ENCODE measurements around the gene SASH3. TPM values are rescaled to one million over a fixed set of nuclear protein-coding genes. Genes with fewer than 3 reads are reported as not detected.

The SASH3 gene
- total RNA-seq, 2 donors from 2014 or later, result not detected

DNA sequence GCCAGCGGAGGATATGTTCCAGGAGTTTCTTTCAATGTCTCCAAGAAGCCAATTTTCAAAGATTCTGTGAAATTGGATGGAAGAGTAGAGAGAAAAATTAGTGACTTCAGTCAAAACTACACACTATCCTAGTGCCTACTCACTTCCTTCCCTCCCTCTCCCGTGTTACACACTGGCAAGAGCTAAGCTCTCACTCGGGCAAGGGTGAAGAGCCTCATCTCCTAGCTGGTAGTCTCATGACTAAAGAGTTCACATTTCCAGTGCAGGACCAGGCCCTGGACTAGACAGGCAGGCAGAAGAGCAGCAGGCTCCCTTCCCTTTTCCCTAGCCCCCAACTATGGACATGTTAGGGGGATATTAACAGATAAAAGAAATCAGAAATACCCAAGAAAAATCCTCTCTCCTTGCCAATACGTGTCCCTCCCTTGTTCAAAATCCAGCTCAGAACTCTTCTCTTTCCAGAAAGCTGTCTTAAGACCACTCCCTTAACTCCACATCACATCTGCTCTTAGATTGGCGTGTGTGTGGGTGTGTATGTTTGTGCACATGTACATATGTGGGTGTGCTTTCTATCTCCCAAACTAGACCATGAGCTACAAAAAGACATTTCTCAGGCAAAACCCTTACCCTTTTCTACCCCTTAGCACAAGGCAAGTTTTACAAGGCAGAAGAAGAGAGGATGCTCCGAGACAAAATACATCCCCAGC, 34.1 kb downstream of the SASH3 start:
- Histone ChIP-seq H3K9ac (ENCODE audit: extremely low read depth, low read length, poor library complexity, severe bottlenecking) (no peak overlapping the region), H3K27ac (ENCODE audit: low read depth, low read length) (no peak overlapping the region), H3K9me3 (ENCODE audit: control insufficient read depth, low read length) (peaks cover 2% of the 10 kb centered on the region), H3K4me1 (ENCODE audit: control insufficient read depth, insufficient read depth, low read length) (no peaks in the 10 kb centered on the region), H3K36me3 (ENCODE audit: control insufficient read depth, insufficient read depth, low read length) (peaks cover 31% of the 10 kb centered on the region), H3K27me3 (ENCODE audit: control insufficient read depth, insufficient read depth, low read length, poor library complexity, severe bottlenecking) (no peaks in the 10 kb centered on the region), H3K4me3 (ENCODE audit: low read length) (no peak overlapping the region)
- peaks cover 44% of the 10 kb centered on the region for H3K36me3 Mint-ChIP-seq (ENCODE audit: low read depth)
- no peak for DNase-seq
- H3K27me3 Mint-ChIP-seq (ENCODE audit: insufficient read depth), result no peaks in the 10 kb centered on the region
- H3K9me3 Mint-ChIP-seq, result peaks cover 41% of the 10 kb centered on the region
- WGBS, 2 experiments (ENCODE audit: insufficient coverage in 1 of 2, insufficient read length in 1 of 2), result 95 to 100% methylated on average over 1 to 4 of the region's 6 CpGs
- no peak overlapping the region for H3K27ac Mint-ChIP-seq
- no peak overlapping the region for H3K4me3 Mint-ChIP-seq
- no peaks in the 10 kb centered on the region for H3K4me1 Mint-ChIP-seq
- TF ChIP-seq, protein P1, sequence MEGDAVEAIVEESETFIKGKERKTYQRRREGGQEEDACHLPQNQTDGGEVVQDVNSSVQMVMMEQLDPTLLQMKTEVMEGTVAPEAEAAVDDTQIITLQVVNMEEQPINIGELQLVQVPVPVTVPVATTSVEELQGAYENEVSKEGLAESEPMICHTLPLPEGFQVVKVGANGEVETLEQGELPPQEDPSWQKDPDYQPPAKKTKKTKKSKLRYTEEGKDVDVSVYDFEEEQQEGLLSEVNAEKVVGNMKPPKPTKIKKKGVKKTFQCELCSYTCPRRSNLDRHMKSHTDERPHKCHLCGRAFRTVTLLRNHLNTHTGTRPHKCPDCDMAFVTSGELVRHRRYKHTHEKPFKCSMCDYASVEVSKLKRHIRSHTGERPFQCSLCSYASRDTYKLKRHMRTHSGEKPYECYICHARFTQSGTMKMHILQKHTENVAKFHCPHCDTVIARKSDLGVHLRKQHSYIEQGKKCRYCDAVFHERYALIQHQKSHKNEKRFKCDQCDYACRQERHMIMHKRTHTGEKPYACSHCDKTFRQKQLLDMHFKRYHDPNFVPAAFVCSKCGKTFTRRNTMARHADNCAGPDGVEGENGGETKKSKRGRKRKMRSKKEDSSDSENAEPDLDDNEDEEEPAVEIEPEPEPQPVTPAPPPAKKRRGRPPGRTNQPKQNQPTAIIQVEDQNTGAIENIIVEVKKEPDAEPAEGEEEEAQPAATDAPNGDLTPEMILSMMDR (conservative IDR thresholded peaks at IDR 0.05), result no peak

DNA sequence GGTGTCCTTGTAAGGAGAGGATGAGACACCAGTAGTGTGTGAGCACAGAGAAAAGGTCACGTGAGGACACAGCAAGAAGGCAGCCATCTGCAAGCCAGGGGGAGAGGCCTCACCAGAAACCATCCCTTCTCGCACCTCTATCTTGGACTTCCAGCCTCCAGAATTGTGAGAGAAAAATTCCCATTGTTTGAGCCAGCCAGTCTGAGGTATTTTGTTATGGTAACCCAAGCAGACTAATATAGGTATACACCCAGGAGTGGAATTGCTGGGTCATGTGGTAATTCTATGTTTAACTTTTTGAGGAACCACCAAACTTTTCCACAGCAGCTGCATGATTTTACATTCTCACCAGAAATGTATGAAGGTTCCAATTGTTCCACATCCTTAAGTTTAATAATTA, 38.4 kb downstream of the SASH3 start:
- Mint-ChIP-seq H3K9me3 (peaks cover 25% of the 10 kb centered on the region), H3K27ac (no peak overlapping the region), H3K27me3 (ENCODE audit: insufficient read depth) (no peaks in the 10 kb centered on the region), H3K4me3 (no peak overlapping the region), H3K4me1 (no peaks in the 10 kb centered on the region), H3K36me3 (ENCODE audit: low read depth) (peaks cover 35% of the 10 kb centered on the region)
- no peaks in the 10 kb centered on the region for H3K4me1 ChIP-seq (ENCODE audit: control insufficient read depth, insufficient read depth, low read length)
- H3K27me3 ChIP-seq (ENCODE audit: control insufficient read depth, insufficient read depth, low read length, poor library complexity, severe bottlenecking), result no peaks in the 10 kb centered on the region
- WGBS, 2 experiments (ENCODE audit: insufficient coverage in 1 of 2, insufficient read length in 1 of 2), result 100% methylated on average over 1 of the region's 2 CpGs; no CpG with 5 or more reads in 1 of the 2 experiments
- H3K36me3 ChIP-seq (ENCODE audit: control insufficient read depth, insufficient read depth, low read length), result peaks cover 8% of the 10 kb centered on the region
- TF ChIP-seq, protein P1 (conservative IDR thresholded peaks at IDR 0.05), result no peak
- H3K9ac ChIP-seq (ENCODE audit: extremely low read depth, low read length, poor library complexity, severe bottlenecking), result no peak overlapping the region
- H3K9me3 ChIP-seq (ENCODE audit: control insufficient read depth, low read length), result no peaks in the 10 kb centered on the region
- no peak for DNase-seq
- no peak overlapping the region for H3K4me3 ChIP-seq (ENCODE audit: low read length)
- H3K27ac ChIP-seq (ENCODE audit: low read depth, low read length), result no peak overlapping the region

DNA sequence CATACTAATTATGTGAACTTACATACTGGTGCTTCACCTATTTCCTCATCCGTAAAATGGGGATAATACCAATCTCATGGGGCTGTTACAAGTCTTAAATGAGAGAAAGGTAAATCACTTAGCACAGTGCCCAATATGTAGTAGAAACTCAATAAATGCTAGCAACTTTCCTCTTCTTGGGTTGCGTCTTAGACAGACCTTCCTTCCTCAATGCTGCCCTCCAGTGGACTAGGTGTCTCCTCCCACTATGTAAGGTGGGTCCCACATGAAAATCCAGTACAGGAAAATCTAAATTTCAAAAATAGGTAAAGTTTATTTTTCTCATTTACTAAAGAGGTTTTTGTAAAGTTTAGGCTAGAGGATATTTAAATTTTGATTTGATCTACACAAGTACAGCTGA, 43.4 kb downstream of the SASH3 start:
- Mint-ChIP-seq H3K4me1 (peaks cover 4% of the 10 kb centered on the region), H3K36me3 (ENCODE audit: low read depth) (peaks cover 53% of the 10 kb centered on the region), H3K27ac (no peak overlapping the region), H3K27me3 (ENCODE audit: insufficient read depth) (no peaks in the 10 kb centered on the region), H3K4me3 (no peak overlapping the region), H3K9me3 (peaks cover 21% of the 10 kb centered on the region)
- Histone ChIP-seq H3K4me1 (ENCODE audit: control insufficient read depth, insufficient read depth, low read length) (no peaks in the 10 kb centered on the region), H3K9me3 (ENCODE audit: control insufficient read depth, low read length) (no peaks in the 10 kb centered on the region), H3K9ac (ENCODE audit: extremely low read depth, low read length, poor library complexity, severe bottlenecking) (no peak overlapping the region), H3K36me3 (ENCODE audit: control insufficient read depth, insufficient read depth, low read length) (peaks cover 8% of the 10 kb centered on the region), H3K4me3 (ENCODE audit: low read length) (no peak overlapping the region), H3K27ac (ENCODE audit: low read depth, low read length) (no peak overlapping the region), H3K27me3 (ENCODE audit: control insufficient read depth, insufficient read depth, low read length, poor library complexity, severe bottlenecking) (no peaks in the 10 kb centered on the region)
- DNase-seq, result peak; percentile 60
- 84 to 100% methylated on average over 1 to 2 of the region's 2 CpGs for WGBS, 2 experiments (ENCODE audit: insufficient coverage in 1 of 2, insufficient read length in 1 of 2)
- TF ChIP-seq, protein P1 (conservative IDR thresholded peaks at IDR 0.05), result peak; percentile 80
